Sigmoid colon (tissue), 7 donors: ENCODE data around the gene KCNAB3. TPM values are rescaled to one million over a fixed set of nuclear protein-coding genes. Genes with fewer than 3 reads are reported as not detected.

Experiments used
- DNase-seq: peaks from one replicate; pipeline ENCODE4 v3.0.0-alpha.2; 2019
- H3K27ac ChIP-seq, 4 donors: fragments of 200-600 bp; sonication (generic); one replicate each; pipeline ENCODE4 v1.5.1; 2016 to 2019; ENCODE audit warnings: mild to moderate bottlenecking in 1 of 4
- H3K27me3 ChIP-seq, 3 donors: fragments of 200-600 bp; sonication (generic); one replicate each; pipeline ENCODE4 v1.5.1; 2019; ENCODE audit warnings: mild to moderate bottlenecking in 1 of 3
- H3K36me3 ChIP-seq, 4 donors: fragments of 200-600 bp; sonication (generic); one replicate each; pipeline ENCODE4 v1.5.1; 2016 to 2019
- H3K4me1 ChIP-seq, 4 donors: fragments of 200-600 bp; sonication (generic); one replicate each; pipeline ENCODE4 v1.5.1; 2017 to 2019
- H3K4me3 ChIP-seq, 4 donors: fragments of 200-600 bp; sonication (generic); one replicate each; pipeline ENCODE4 v1.5.1; 2017 to 2019; ENCODE audit warnings: mild to moderate bottlenecking in 2 of 4, moderate library complexity in 1 of 4
- H3K9me3 ChIP-seq, 4 donors: fragments of 200-600 bp in 3 of 4; sonication (generic) in 3 of 4; one replicate each; pipeline versions ENCODE4 v1.5.1 to v1.6.1; 2013 to 2019
- CTCF ChIP-seq, 4 experiments: fragments of 450-650 bp in 3 of 4; fragments of 200-600 bp in 1 of 4; IDR thresholded peaks; one replicate each; pipeline ENCODE4 v1.5.1; 2016 to 2019; ENCODE audit warnings: antibody characterized with exemption in 4 of 4, mild to moderate bottlenecking in 3 of 4, moderate library complexity in 2 of 4
- EP300 ChIP-seq, 4 donors: sonication (generic); formaldehyde crosslinking; IDR thresholded peaks; one replicate each; pipeline ENCODE4 v1.6.1; 2017; ENCODE audit warnings: antibody characterized with exemption in 4 of 4
- POLR2A ChIP-seq, 2 donors: fragments of 450-650 bp; IDR thresholded peaks; one replicate each; pipeline ENCODE4 v1.6.1; 2016; ENCODE audit warnings: antibody characterized with exemption in 2 of 2, mild to moderate bottlenecking in 2 of 2, moderate library complexity in 2 of 2
- POLR2AphosphoS5 ChIP-seq, 4 donors: sonication (generic); formaldehyde crosslinking; IDR thresholded peaks; one replicate each; pipeline ENCODE4 v1.6.1; 2017; ENCODE audit warnings: antibody characterized with exemption in 4 of 4
- WGBS, 2 donors: extraction: QIAGEN DNeasy Blood & Tissue Kit; methylation state at CpG; one replicate each; pipeline ENCODE4 v1.1.7; 2013; 5-methylcytosine and 5-hydroxymethylcytosine counted together
- intact Hi-C: fragments of 100-400 bp; cut with DNase I; formaldehyde crosslinking; loops from one replicate; pipeline ENCODE4 v1.15.1; 2023
- polyA plus RNA-seq, 3 donors: library from polyadenylated mRNA; stranded (reverse); fragments of 200-250 nt; gene quantifications; one replicate each; pipeline ENCODE4 v1.2.3, GENCODE V29; 2013
- total RNA-seq, 4 donors: library from RNA; depleted of rRNA; stranded (reverse); fragments of >200 nt; gene quantifications; one replicate each; pipeline ENCODE4 v1.1.0, GENCODE V29; 2016
- donor health status: healthy with polysubstance abuse.
- donor health status: Bipolar disorder and iron deficiency.
- donor health status: healthy.

Gene KCNAB3
- total and polyA plus RNA-seq, 7 donors: 0.54 to 5.5 (median 0.68) TPM; not detected in 1

GRCh38 chr17:7882068-7882467, 47.6 kb downstream of the KCNAB3 start:
- 57 to 72% methylated on average over 7 of the region's 7 CpGs for WGBS, 2 donors
- Histone ChIP-seq H3K4me1 (peaks cover 0 to 46% (median 45%) of the 10 kb centered on the region in 4 donors), H3K4me3 (no peak overlapping the region), H3K27ac (peak overlapping the region in 3 of 4 donors; percentile 49 to 96 (median 93)), H3K36me3 (peaks cover 0 to 11% (median 0%) of the 10 kb centered on the region in 4 donors), H3K27me3 (no peaks in the 10 kb centered on the region), H3K9me3 (no peaks in the 10 kb centered on the region)
- intact Hi-C loops: no loop called here
- TF ChIP-seq EP300 (IDR thresholded peaks at IDR 0.05) (no peak), POLR2A (IDR thresholded peaks at IDR 0.05) (no peak)
- no peak for DNase-seq

GRCh38 chr17:7881276-7882054, 48.2 kb downstream of the KCNAB3 start:
- 45 to 50% methylated on average over 7 of the region's 7 CpGs for WGBS, 2 donors
- peaks cover 0 to 40% (median 39%) of the 10 kb centered on the region in 4 donors for H3K4me1 ChIP-seq
- H3K4me3 ChIP-seq: no peak overlapping the region
- H3K9me3 ChIP-seq: no peaks in the 10 kb centered on the region
- no peak for DNase-seq
- no peaks in the 10 kb centered on the region for H3K27me3 ChIP-seq
- peak overlapping the region in 3 of 4 donors; percentile 22 to 93 (median 49) for H3K27ac ChIP-seq
- intact Hi-C loops: loop anchor here (2.0 kb wide), 1 partner anchor 17 kb away; no protein-coding TSS in a partner anchor
- H3K36me3 ChIP-seq: peaks cover 0 to 11% (median 0%) of the 10 kb centered on the region in 4 donors
- TF ChIP-seq POLR2AphosphoS5 (IDR thresholded peaks at IDR 0.05) (no peak), EP300 (IDR thresholded peaks at IDR 0.05) (no peak), CTCF (IDR thresholded peaks at IDR 0.05) (no peak), POLR2A (IDR thresholded peaks at IDR 0.05) (no peak)

GRCh38 chr17:7880076-7880868, 49.4 kb downstream of the KCNAB3 start:
- H3K27me3 ChIP-seq: no peaks in the 10 kb centered on the region
- no peaks in the 10 kb centered on the region for H3K9me3 ChIP-seq
- H3K4me3 ChIP-seq: no peak overlapping the region
- no peak for DNase-seq
- intact Hi-C loops: loop anchor here (2.0 kb wide), 1 partner anchor 15 kb away; no protein-coding TSS in a partner anchor
- TF ChIP-seq POLR2A (IDR thresholded peaks at IDR 0.05): no peak
- no peak for TF ChIP-seq POLR2AphosphoS5 (IDR thresholded peaks at IDR 0.05)
- TF ChIP-seq CTCF (IDR thresholded peaks at IDR 0.05): no peak
- TF ChIP-seq EP300 (IDR thresholded peaks at IDR 0.05): no peak
- peaks cover 0 to 31% (median 30%) of the 10 kb centered on the region in 4 donors for H3K4me1 ChIP-seq
- 15 to 56% methylated on average over 3 of the region's 3 CpGs for WGBS, 2 donors
- H3K27ac ChIP-seq: no peak overlapping the region
- peaks cover 0 to 15% (median 0%) of the 10 kb centered on the region in 4 donors for H3K36me3 ChIP-seq

GRCh38 chr17:7878234-7878633, 51.4 kb downstream of the KCNAB3 start:
- DNase-seq: no peak
- no peak for TF ChIP-seq POLR2A (IDR thresholded peaks at IDR 0.05)
- 87 to 88% methylated on average over 7 of the region's 7 CpGs for WGBS, 2 donors
- no peaks in the 10 kb centered on the region for H3K9me3 ChIP-seq
- H3K27me3 ChIP-seq: no peaks in the 10 kb centered on the region
- H3K27ac ChIP-seq: no peak overlapping the region
- H3K4me3 ChIP-seq: no peak overlapping the region
- H3K4me1 ChIP-seq: peaks cover 0 to 24% (median 22%) of the 10 kb centered on the region in 4 donors
- intact Hi-C loops: no loop called here
- H3K36me3 ChIP-seq: peaks cover 0 to 18% (median 0%) of the 10 kb centered on the region in 4 donors

GRCh38 chr17:7875804-7876370, 53.8 kb downstream of the KCNAB3 start:
- Histone ChIP-seq H3K36me3 (peaks cover 0 to 16% (median 0%) of the 10 kb centered on the region in 4 donors), H3K27me3 (no peaks in the 10 kb centered on the region), H3K4me1 (peaks cover 0 to 9% (median 0%) of the 10 kb centered on the region in 4 donors), H3K27ac (no peak overlapping the region), H3K4me3 (no peak overlapping the region), H3K9me3 (no peaks in the 10 kb centered on the region)
- no peak for TF ChIP-seq POLR2AphosphoS5 (IDR thresholded peaks at IDR 0.05)
- TF ChIP-seq CTCF (IDR thresholded peaks at IDR 0.05): no peak
- TF ChIP-seq EP300 (IDR thresholded peaks at IDR 0.05): no peak
- TF ChIP-seq POLR2A (IDR thresholded peaks at IDR 0.05): no peak
- intact Hi-C loops: no loop called here
- no peak for DNase-seq
- WGBS, 2 donors: 80 to 91% methylated on average over 2 of the region's 2 CpGs
